ENCODE results near the gene C1S. TPM values are rescaled to one million over a fixed set of nuclear protein-coding genes. Genes with fewer than 3 reads are reported as not detected.

Gene C1S
- total RNA-seq, 1 donor from 2014 or later: 0.71 TPM

- Mint-ChIP-seq H3K4me1 (peaks cover 8% of the 10 kb centered on the region), H3K4me3 (no peak overlapping the region), H3K27me3 (no peaks in the 10 kb centered on the region), H3K36me3 (ENCODE audit: low read depth) (peaks cover 4% of the 10 kb centered on the region), H3K27ac (no peak overlapping the region), H3K9me3 (no peaks in the 10 kb centered on the region)
- TF ChIP-seq, protein P1, sequence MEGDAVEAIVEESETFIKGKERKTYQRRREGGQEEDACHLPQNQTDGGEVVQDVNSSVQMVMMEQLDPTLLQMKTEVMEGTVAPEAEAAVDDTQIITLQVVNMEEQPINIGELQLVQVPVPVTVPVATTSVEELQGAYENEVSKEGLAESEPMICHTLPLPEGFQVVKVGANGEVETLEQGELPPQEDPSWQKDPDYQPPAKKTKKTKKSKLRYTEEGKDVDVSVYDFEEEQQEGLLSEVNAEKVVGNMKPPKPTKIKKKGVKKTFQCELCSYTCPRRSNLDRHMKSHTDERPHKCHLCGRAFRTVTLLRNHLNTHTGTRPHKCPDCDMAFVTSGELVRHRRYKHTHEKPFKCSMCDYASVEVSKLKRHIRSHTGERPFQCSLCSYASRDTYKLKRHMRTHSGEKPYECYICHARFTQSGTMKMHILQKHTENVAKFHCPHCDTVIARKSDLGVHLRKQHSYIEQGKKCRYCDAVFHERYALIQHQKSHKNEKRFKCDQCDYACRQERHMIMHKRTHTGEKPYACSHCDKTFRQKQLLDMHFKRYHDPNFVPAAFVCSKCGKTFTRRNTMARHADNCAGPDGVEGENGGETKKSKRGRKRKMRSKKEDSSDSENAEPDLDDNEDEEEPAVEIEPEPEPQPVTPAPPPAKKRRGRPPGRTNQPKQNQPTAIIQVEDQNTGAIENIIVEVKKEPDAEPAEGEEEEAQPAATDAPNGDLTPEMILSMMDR (IDR thresholded peaks at IDR 0.05): no peak
- no peak for ATAC-seq (ENCODE audit: low read depth)
- intact Hi-C loops (cut with micrococcal nuclease): no loop called here
- ChIA-PET POLR2A (interaction anchor here (1.1 to 1.4 kb wide), 3 partner anchors 15 to 150 kb away, joined by 3 to 6 read pairs (median 3); partner anchors contain the start of genes C12orf57, C1RL, LPCAT3 and RNU7-1), CTCF (interaction anchor here (1.0 to 2.2 kb wide), 6 partner anchors 9 to 224 kb away, joined by 4 to 7 read pairs (median 6); partner anchors contain the start of genes C12orf57 and RNU7-1)
- no peak for DNase-seq
Observed at GRCh38 chr12:7093892-7094291, 33.4 kb downstream of the C1S start.

- H3K27ac Mint-ChIP-seq: no peak overlapping the region
- H3K27me3 Mint-ChIP-seq: no peaks in the 10 kb centered on the region
- DNase-seq (no peak), ATAC-seq (ENCODE audit: low read depth) (no peak)
- intact Hi-C loops (cut with micrococcal nuclease): no loop called here
- ChIA-PET POLR2A (interaction anchor here (0.7 to 0.8 kb wide), 2 partner anchors 15 to 223 kb away, joined by 3 to 8 read pairs; partner anchors contain the start of gene SPSB2), CTCF (interaction anchor here (0.7 to 1.3 kb wide), 2 partner anchors 12 to 64 kb away, joined by 3 read pairs; no protein-coding TSS in a partner anchor)
- H3K9me3 Mint-ChIP-seq: no peaks in the 10 kb centered on the region
- peaks cover 8% of the 10 kb centered on the region for H3K4me1 Mint-ChIP-seq
- peaks cover 7% of the 10 kb centered on the region for H3K36me3 Mint-ChIP-seq (ENCODE audit: low read depth)
- TF ChIP-seq, protein P1 (IDR thresholded peaks at IDR 0.05): no peak
- H3K4me3 Mint-ChIP-seq: no peak overlapping the region
Observed at GRCh38 chr12:7096006-7096932, 35.8 kb downstream of the C1S start.

DNA sequence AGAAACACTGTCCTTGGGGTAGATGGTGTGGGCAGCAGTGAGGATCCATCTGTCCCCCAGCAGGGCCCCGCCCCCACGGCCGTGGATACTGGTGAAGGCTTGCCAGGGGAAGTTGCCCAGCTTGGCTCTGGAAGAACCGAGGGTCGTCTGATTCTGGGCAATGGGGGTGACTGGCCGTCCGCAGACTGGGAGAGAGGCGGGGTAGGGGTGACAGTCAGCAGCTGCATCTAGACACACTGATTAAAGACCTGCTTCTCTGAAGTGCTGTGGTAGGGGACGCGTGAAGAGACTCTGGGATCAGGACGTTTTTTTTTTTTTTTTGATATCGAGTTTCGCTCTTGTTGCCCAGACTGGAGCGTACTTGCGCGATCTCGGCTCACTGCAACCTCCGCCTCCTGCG is 36.5 kb downstream of the C1S start:
- ChIA-PET CTCF (no interaction called here), POLR2A (interaction anchor here (0.6 to 0.7 kb wide), 3 partner anchors 15 to 71 kb away, joined by 3 to 8 read pairs (median 3); no protein-coding TSS in a partner anchor)

GRCh38 chr12:7099290-7099996 is 38.9 kb downstream of the C1S start:
- intact Hi-C loops (cut with micrococcal nuclease): no loop called here

More for the DNA sequence above, 36.5 kb downstream of the C1S start:
- Mint-ChIP-seq H3K4me1 (peaks cover 7% of the 10 kb centered on the region), H3K27me3 (no peaks in the 10 kb centered on the region), H3K36me3 (ENCODE audit: low read depth) (peaks cover 9% of the 10 kb centered on the region), H3K27ac (no peak overlapping the region), H3K9me3 (no peaks in the 10 kb centered on the region), H3K4me3 (no peak overlapping the region)
- TF ChIP-seq, protein P1 (IDR thresholded peaks at IDR 0.05): no peak
- ATAC-seq (ENCODE audit: low read depth): no peak
- DNase-seq: no peak
- intact Hi-C loops (cut with micrococcal nuclease): no loop called here

More at GRCh38 chr12:7099290-7099996, 38.9 kb downstream of the C1S start:
- no peaks in the 10 kb centered on the region for H3K9me3 Mint-ChIP-seq
- ChIA-PET CTCF (no interaction called here), POLR2A (interaction anchor here (0.6 to 0.7 kb wide), 2 partner anchors 166 to 208 kb away, joined by 3 to 7 read pairs; no protein-coding TSS in a partner anchor)
- H3K4me1 Mint-ChIP-seq: no peaks in the 10 kb centered on the region
- TF ChIP-seq, protein P1 (IDR thresholded peaks at IDR 0.05): no peak
- H3K27ac Mint-ChIP-seq: no peak overlapping the region
- ATAC-seq (ENCODE audit: low read depth) (no peak), DNase-seq (no peak)
- H3K4me3 Mint-ChIP-seq: no peak overlapping the region
- peaks cover 21% of the 10 kb centered on the region for H3K36me3 Mint-ChIP-seq (ENCODE audit: low read depth)
- H3K27me3 Mint-ChIP-seq: no peaks in the 10 kb centered on the region
